HEK293T (cell line): ENCODE measurements around the gene NEUROD1.

ENCODE experiments used
- ARNT ChIP-seq: fragments of 450-650 bp; IDR thresholded peaks from 2 replicates; pipeline ENCODE4 v1.6.1; 2017; ENCODE audit warnings: mild to moderate bottlenecking
- BHLHE40 ChIP-seq: fragments of 450-650 bp; IDR thresholded peaks from 2 replicates; pipeline ENCODE4 v1.6.1; 2016; ENCODE audit warnings: mild to moderate bottlenecking, moderate library complexity, borderline replicate concordance
- CTBP1 ChIP-seq: fragments of 450-650 bp; IDR thresholded peaks from 2 replicates; pipeline ENCODE4 v1.6.1; 2016; ENCODE audit warnings: borderline replicate concordance
- FOXK2 ChIP-seq: fragments of 450-650 bp; IDR thresholded peaks from 2 replicates; pipeline ENCODE4 v1.6.1; 2016; ENCODE audit warnings: mild to moderate bottlenecking
- HDGF ChIP-seq: fragments of 450-650 bp; IDR thresholded peaks from 2 replicates; pipeline ENCODE4 v1.6.1; 2017; ENCODE audit warnings: antibody characterized with exemption, borderline replicate concordance
- PKNOX1 ChIP-seq: fragments of 450-650 bp; IDR thresholded peaks from 2 replicates; pipeline ENCODE4 v1.6.1; 2016
- SP1 ChIP-seq: fragments of 450-650 bp; IDR thresholded peaks from 2 replicates; pipeline ENCODE4 v1.6.1; 2017
- SUZ12 ChIP-seq: fragments of 450-650 bp; IDR thresholded peaks from 2 replicates; pipeline ENCODE4 v1.6.1; 2016; ENCODE audit warnings: mild to moderate bottlenecking
- TARDBP ChIP-seq: fragments of 450-650 bp; IDR thresholded peaks from 2 replicates; pipeline ENCODE4 v1.6.1; 2016

DNA sequence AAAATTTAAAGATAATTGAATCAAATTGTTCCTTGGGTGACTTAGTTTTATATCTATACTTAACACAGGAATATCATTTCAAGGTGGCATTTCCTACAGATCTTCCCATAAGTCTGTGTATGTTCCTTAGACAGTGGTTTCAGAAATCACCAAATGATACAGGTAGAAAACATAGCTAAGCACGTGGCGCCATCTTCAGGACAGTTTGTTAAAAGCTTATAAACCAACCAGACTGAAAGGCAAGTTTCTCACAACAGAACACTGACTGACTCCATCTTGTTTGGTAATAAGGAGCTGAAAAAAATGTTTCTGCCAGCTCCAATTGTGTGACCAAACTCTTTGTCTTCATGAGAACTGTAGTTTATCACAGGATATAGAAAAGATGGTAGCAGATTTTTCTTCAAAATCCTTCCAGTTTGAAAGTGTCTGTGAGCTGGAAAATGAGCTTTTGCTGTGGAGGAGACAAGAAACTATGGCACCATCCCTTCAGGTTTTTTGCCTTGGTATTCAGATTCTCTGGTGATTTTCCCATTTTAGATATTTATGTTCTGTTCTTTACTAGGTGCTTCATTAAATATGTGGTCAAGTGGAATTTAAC, 34.8 kb upstream of the NEUROD1 start:
- TF ChIP-seq BHLHE40 (no peak), FOXK2 (no peak), TARDBP (no peak), SP1 (no peak), ARNT (no peak), SUZ12 (no peak), HDGF (no peak), PKNOX1 (no peak), CTBP1 (no peak)
